Measurements from ENCODE around the gene FAF1. TPM values are rescaled to one million over a fixed set of nuclear protein-coding genes. Genes with fewer than 3 reads are reported as not detected.

The FAF1 gene
- total RNA-seq, 1 experiment from 2014 or later = 109 TPM

DNA sequence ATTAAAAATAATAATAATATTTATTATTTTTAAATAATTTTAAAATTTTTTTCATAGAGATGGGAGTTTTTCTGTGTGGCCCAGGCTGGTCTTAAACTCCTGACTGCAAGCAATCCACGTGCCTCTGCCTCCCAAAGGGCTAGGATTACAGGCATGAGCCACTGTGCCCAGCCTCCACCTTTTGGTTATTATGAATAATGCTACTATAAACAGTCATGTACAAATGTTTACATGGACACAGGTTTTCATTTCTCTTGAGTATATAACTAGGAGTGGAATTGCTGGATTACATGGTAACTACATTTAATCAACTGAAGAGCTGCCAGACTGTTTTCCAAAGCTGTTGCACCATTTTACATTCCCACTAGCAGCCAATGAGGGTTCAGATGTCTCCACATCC lies 433.6 kb downstream of the FAF1 start:
- ChIA-PET POLR2A (ENCODE audit: low non-redundant PET) (no interaction called here), CTCF (no interaction called here)
- Histone ChIP-seq H3K9me3 (ENCODE audit: low read depth, low read length, poor library complexity, severe bottlenecking) (no peaks in the 10 kb centered on the region), H3K27ac (ENCODE audit: low read depth, low read length, poor library complexity, severe bottlenecking) (no peak overlapping the region), H3K36me3 (ENCODE audit: insufficient read depth, low read length, poor library complexity, severe bottlenecking) (no peaks in the 10 kb centered on the region), H3K4me1 (ENCODE audit: insufficient read depth, low read length, poor library complexity, severe bottlenecking) (no peaks in the 10 kb centered on the region), H3K4me3 (ENCODE audit: low read depth, low read length, poor library complexity, severe bottlenecking) (no peak overlapping the region), H3K27me3 (replicated peaks; ENCODE audit: insufficient read depth, low read depth, low read length, poor library complexity) (no peaks in the 10 kb centered on the region)
- no peak for DNase-seq (ENCODE audit: low spot score)
- no peak for TF ChIP-seq CTCF (conservative IDR thresholded peaks at IDR 0.05; ENCODE audit: low read depth, low read length)
- TF ChIP-seq EZH2 (IDR thresholded peaks at IDR 0.05; ENCODE audit: borderline replicate concordance, low read depth, low read length, poor library complexity, severe bottlenecking) = no peak
- BruUV-seq (replicated peaks) = no TSS peak
- intact Hi-C loops (cut with micrococcal nuclease; ENCODE audit: unreplicated experiment) = no loop called here

DNA sequence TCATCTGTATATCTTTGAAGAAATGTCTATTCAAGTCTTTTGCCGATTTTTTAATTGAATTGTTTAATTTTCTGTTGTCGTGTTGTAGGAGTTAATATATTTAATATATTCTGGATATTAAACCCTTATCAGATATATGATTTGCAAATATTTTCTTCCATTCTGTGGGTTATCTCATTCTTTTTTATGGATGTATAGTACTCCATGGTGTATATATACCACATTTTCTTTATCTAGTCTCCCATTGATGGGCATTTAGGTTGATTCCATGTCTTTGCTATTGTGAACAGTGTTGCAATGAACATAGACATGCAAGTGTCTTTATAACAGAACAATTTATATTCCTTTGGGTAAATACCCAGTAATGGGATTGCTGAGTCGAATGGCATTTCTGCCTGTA lies 436.5 kb downstream of the FAF1 start:
- no peak for DNase-seq (ENCODE audit: low spot score)
- Histone ChIP-seq H3K4me1 (ENCODE audit: insufficient read depth, low read length, poor library complexity, severe bottlenecking) (no peaks in the 10 kb centered on the region), H3K27me3 (replicated peaks; ENCODE audit: insufficient read depth, low read depth, low read length, poor library complexity) (no peaks in the 10 kb centered on the region), H3K9me3 (ENCODE audit: low read depth, low read length, poor library complexity, severe bottlenecking) (no peaks in the 10 kb centered on the region), H3K27ac (ENCODE audit: low read depth, low read length, poor library complexity, severe bottlenecking) (no peak overlapping the region), H3K4me3 (ENCODE audit: low read depth, low read length, poor library complexity, severe bottlenecking) (no peak overlapping the region), H3K36me3 (ENCODE audit: insufficient read depth, low read length, poor library complexity, severe bottlenecking) (no peaks in the 10 kb centered on the region)
- TF ChIP-seq CTCF (conservative IDR thresholded peaks at IDR 0.05; ENCODE audit: low read depth, low read length) (no peak), EZH2 (IDR thresholded peaks at IDR 0.05; ENCODE audit: borderline replicate concordance, low read depth, low read length, poor library complexity, severe bottlenecking) (no peak)
- BruUV-seq (replicated peaks) = no TSS peak
- intact Hi-C loops (cut with micrococcal nuclease; ENCODE audit: unreplicated experiment) = no loop called here
- ChIA-PET POLR2A (ENCODE audit: low non-redundant PET) (no interaction called here), CTCF (no interaction called here)

DNA sequence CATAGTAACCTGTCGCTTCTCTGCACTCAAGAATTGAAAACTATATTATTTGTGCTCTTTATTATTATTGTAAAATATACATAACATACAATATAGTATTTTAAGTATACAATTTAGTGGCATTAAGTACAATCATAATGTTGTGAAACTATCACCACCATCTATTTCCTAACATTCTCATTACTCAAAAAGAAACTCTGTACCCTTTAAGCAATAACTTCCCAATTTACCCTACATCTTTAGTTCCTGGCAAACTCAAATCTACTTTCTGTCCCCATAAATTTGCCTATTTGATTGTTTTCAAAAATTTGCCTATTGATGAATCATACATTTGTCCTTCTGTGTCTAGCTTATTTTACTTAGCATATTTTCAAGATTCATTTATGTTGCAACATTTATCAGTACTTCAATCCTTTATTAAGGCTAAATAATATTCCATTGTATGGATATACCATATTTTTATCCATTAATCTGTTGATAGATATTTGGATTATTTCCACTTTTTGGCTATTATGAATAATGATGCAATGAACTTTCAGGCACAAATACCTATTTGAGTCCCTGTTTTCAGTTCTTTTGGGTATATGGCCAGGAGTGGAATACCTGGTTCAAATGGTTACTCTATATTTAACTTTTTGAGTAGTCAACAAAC lies 437.2 kb downstream of the FAF1 start:
- no peak for DNase-seq (ENCODE audit: low spot score)
- Histone ChIP-seq H3K9me3 (ENCODE audit: low read depth, low read length, poor library complexity, severe bottlenecking) (no peaks in the 10 kb centered on the region), H3K4me3 (ENCODE audit: low read depth, low read length, poor library complexity, severe bottlenecking) (no peak overlapping the region), H3K36me3 (ENCODE audit: insufficient read depth, low read length, poor library complexity, severe bottlenecking) (no peaks in the 10 kb centered on the region), H3K27ac (ENCODE audit: low read depth, low read length, poor library complexity, severe bottlenecking) (no peak overlapping the region), H3K4me1 (ENCODE audit: insufficient read depth, low read length, poor library complexity, severe bottlenecking) (no peaks in the 10 kb centered on the region), H3K27me3 (replicated peaks; ENCODE audit: insufficient read depth, low read depth, low read length, poor library complexity) (no peaks in the 10 kb centered on the region)
- intact Hi-C loops (cut with micrococcal nuclease; ENCODE audit: unreplicated experiment) = no loop called here
- ChIA-PET CTCF (no interaction called here), POLR2A (ENCODE audit: low non-redundant PET) (no interaction called here)
- BruUV-seq (replicated peaks) = no TSS peak
- TF ChIP-seq EZH2 (IDR thresholded peaks at IDR 0.05; ENCODE audit: borderline replicate concordance, low read depth, low read length, poor library complexity, severe bottlenecking) (no peak), CTCF (conservative IDR thresholded peaks at IDR 0.05; ENCODE audit: low read depth, low read length) (no peak)
